ENCODE data around the gene ZKSCAN3. TPM values are rescaled to one million over a fixed set of nuclear protein-coding genes. Genes with fewer than 3 reads are reported as not detected.
"Not testable (repeated sequence)": the region's sequence is repeated elsewhere in the genome, so short reads cannot be mapped to it uniquely, and the experiment has no call there.

ZKSCAN3 gene
- total RNA-seq, 1 donor from 2014 or later = 12.1 TPM

DNA sequence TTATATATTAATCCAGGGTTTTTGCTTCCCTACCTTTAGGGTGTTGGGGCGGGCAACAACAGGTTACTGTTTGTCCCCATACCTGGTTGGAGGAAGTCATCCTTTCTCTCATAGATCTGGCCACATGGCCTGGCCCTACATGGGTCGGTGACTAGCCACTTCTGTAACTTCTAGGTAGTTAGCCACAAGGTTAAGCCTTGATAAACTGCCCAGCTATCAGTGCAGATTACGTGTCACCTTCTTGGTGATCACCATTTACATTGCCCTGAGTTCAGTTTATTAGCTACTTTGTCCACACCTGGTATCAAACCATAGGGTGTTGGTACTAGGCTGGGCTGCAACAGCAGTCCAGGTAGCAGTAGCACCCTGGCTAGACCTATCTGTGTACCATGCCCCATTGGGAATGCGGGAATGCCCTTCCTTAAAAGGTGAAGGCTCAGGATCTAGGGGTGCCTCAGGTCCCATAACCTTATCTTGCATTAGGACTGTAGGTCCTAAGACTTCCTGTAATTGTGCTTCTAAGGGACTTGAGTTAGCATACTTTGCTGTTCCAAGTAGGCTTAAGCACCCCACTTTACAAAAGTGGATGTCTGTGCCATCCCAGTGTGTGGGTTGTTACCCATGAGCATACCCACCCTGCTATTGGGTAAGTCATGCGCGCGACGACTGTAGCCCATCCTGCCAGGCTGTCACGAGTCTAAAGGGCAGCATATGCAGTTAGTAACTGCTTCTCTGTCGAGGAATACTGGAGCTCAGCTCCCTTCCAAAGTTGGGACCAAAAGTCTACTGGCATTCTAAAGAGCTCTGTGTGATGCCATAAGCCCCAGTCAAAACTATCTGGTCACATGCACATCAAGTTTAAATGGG, 5.2 kb downstream of the ZKSCAN3 start:
- no peak for DNase-seq (ENCODE audit: low spot score in 2 of 2, unreplicated experiment in 2 of 2)
- no peaks in the 10 kb centered on the region for H3K9me3 Mint-ChIP-seq
- H3K36me3 Mint-ChIP-seq = no peaks in the 10 kb centered on the region
- H3K4me1 Mint-ChIP-seq = peaks cover 28% of the 10 kb centered on the region
- H3K27me3 Mint-ChIP-seq (ENCODE audit: low read depth) = no peaks in the 10 kb centered on the region
- peak overlapping the region; percentile 94 for H3K27ac Mint-ChIP-seq
- no peak for TF ChIP-seq CTCF (IDR thresholded peaks at IDR 0.05; ENCODE audit: unreplicated experiment)
- H3K4me3 Mint-ChIP-seq = peak overlapping the region; percentile 78

DNA sequence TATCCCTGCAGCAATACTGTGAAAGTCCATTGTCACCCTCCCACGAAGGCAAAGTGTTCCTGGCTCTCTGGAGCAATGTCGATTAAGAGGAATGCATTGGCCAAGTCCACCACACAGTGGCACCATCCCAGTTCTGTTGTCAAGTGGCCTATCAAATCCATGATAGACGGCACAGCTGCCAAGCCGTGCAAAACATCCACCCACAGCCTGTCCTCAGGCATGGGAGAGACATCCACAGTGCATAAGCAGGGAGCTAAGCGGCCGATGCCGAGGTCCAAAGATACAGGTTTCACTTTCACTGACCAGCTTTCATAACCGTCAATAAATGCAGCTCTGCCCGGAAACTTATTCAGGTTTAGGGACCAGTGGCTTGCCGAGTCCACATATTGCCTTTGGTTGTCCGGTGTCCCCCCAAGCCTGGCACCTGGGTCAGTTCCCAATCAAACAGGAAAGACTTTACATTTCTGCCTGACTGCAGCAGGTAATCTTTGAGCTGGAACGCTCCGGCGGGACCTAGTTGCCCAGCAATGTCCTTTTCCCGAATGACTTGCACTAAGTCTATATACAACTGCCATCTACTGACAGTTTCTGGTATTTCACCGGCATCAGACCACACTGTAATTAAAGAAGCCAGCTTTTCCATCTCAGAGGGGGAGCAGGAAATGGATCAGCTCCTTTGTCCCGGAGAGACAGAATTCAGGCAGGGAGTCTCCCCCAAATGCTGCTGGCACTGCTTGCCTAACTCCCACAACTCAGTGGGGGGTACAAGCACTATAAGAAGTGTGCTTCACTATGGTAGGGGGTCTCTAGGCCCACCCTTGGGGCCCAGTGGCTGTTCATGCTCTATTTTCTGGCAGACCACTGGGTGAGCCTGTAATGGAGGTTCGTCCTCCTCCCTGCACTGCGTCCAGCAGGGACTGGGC, 6.3 kb downstream of the ZKSCAN3 start:
- peak; percentile 88 for TF ChIP-seq CTCF (IDR thresholded peaks at IDR 0.05; ENCODE audit: unreplicated experiment)
- peak overlapping the region; percentile 94 for H3K27ac Mint-ChIP-seq
- H3K27me3 Mint-ChIP-seq (ENCODE audit: low read depth) = no peaks in the 10 kb centered on the region
- no peaks in the 10 kb centered on the region for H3K36me3 Mint-ChIP-seq
- H3K9me3 Mint-ChIP-seq = no peaks in the 10 kb centered on the region
- H3K4me1 Mint-ChIP-seq = peaks cover 18% of the 10 kb centered on the region
- DNase-seq (ENCODE audit: low spot score in 2 of 2, unreplicated experiment in 2 of 2) = peak; percentile 43 to 74
- peak overlapping the region; percentile 78 for H3K4me3 Mint-ChIP-seq

GRCh38 chr6:28356666-28357020, 6.9 kb downstream of the ZKSCAN3 start:
- Mint-ChIP-seq H3K4me3 (no peak overlapping the region), H3K27ac (no peak overlapping the region), H3K9me3 (no peaks in the 10 kb centered on the region), H3K27me3 (ENCODE audit: low read depth) (no peaks in the 10 kb centered on the region), H3K36me3 (peaks cover 4% of the 10 kb centered on the region), H3K4me1 (peaks cover 11% of the 10 kb centered on the region)
- no peak for TF ChIP-seq CTCF (IDR thresholded peaks at IDR 0.05; ENCODE audit: unreplicated experiment)
- no peak for DNase-seq (ENCODE audit: low spot score in 2 of 2, unreplicated experiment in 2 of 2)

DNA sequence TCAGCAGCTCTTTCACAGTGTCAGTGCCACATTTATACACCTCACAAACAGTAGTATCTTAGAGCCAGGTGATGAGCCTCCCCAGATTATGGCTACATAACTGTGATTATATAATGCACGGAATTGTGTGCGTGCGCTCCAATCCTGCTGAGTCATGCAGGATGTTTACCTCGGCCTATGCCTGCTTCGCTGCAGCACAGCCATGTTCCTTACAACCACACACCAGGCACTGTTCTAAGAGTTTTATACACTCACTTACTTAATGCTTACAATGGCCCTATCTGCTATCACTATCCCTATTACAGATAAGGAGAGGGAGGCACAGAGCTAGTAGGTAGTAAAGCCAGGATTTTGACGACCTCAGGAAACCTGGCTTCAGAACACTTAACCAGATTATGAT, 7.3 kb downstream of the ZKSCAN3 start:
- no peak for DNase-seq (ENCODE audit: low spot score in 2 of 2, unreplicated experiment in 2 of 2)

DNA sequence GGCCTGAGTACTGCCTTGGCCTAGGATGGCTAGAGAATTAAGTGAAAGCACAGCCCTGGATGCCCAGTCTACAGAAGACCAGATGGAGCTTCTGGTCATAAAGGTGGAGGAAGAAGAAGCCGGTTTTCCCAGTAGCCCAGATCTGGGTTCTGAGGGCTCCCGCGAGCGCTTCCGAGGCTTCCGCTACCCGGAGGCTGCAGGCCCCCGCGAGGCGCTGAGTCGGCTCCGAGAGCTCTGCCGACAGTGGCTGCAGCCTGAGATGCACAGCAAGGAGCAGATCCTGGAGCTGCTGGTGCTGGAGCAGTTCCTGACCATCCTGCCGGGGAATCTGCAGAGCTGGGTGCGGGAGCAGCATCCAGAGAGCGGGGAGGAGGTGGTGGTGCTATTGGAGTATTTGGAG, 9.8 kb downstream of the ZKSCAN3 start:
- DNase-seq (ENCODE audit: low spot score in 2 of 2, unreplicated experiment in 2 of 2); H3K27ac Mint-ChIP-seq; H3K9me3 Mint-ChIP-seq; H3K27me3 Mint-ChIP-seq (ENCODE audit: low read depth); H3K36me3 Mint-ChIP-seq; H3K4me1 Mint-ChIP-seq; H3K4me3 Mint-ChIP-seq: not testable (repeated sequence)

More for the DNA sequence above, 7.3 kb downstream of the ZKSCAN3 start:
- Mint-ChIP-seq H3K4me1 (peaks cover 9% of the 10 kb centered on the region), H3K4me3 (no peak overlapping the region), H3K36me3 (peaks cover 4% of the 10 kb centered on the region), H3K9me3 (no peaks in the 10 kb centered on the region), H3K27ac (no peak overlapping the region), H3K27me3 (ENCODE audit: low read depth) (no peaks in the 10 kb centered on the region)
- no peak for TF ChIP-seq CTCF (IDR thresholded peaks at IDR 0.05; ENCODE audit: unreplicated experiment)

DNA sequence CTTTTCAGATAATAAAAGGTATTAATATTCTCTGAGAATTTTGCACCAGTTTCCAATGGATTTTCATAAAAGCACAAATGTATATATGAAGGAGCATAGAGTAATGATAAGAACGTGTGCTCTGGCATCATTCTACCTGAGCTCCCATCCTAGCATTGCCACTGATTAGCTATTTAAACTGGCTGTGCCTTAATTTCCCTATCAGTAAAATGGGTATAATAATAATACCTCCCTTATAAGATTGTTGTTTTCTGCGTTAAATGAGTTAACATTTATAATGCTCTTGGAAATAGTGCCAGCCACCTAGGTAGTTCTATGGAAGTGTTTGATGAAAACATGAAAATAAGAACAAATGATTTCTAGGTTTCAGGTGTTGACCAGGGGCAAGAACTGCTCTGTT, 11.2 kb downstream of the ZKSCAN3 start:
- Mint-ChIP-seq H3K4me3 (no peak overlapping the region), H3K4me1 (peaks cover 3% of the 10 kb centered on the region), H3K27me3 (ENCODE audit: low read depth) (no peaks in the 10 kb centered on the region), H3K9me3 (no peaks in the 10 kb centered on the region), H3K27ac (no peak overlapping the region), H3K36me3 (peaks cover 17% of the 10 kb centered on the region)
- no peak for DNase-seq (ENCODE audit: low spot score in 2 of 2, unreplicated experiment in 2 of 2)
- TF ChIP-seq CTCF (IDR thresholded peaks at IDR 0.05; ENCODE audit: unreplicated experiment) = no peak

GRCh38 chr6:28365590-28365989, 15.8 kb downstream of the ZKSCAN3 start:
- H3K27me3 Mint-ChIP-seq (ENCODE audit: low read depth); H3K9me3 Mint-ChIP-seq; DNase-seq (ENCODE audit: low spot score in 2 of 2, unreplicated experiment in 2 of 2); H3K27ac Mint-ChIP-seq; H3K4me3 Mint-ChIP-seq; H3K4me1 Mint-ChIP-seq: not testable (repeated sequence)
- H3K36me3 Mint-ChIP-seq = peaks cover 34% of the 10 kb centered on the region
